Measurements from ENCODE around the gene CELSR1. TPM values are rescaled to one million over a fixed set of nuclear protein-coding genes. Genes with fewer than 3 reads are reported as not detected.
"Not testable (repeated sequence)": the region's sequence is repeated elsewhere in the genome, so short reads cannot be mapped to it uniquely, and the experiment has no call there.

CELSR1 gene
- total RNA-seq, 1 experiment from 2014 or later, result 19.6 TPM

- TF ChIP-seq CEBPB (IDR thresholded peaks at IDR 0.05; ENCODE audit: low read depth) (no peak), SP1 (IDR thresholded peaks at IDR 0.05; ENCODE audit: low read depth) (no peak), JUND (IDR thresholded peaks at IDR 0.05) (no peak), POLR2AphosphoS5 (IDR thresholded peaks at IDR 0.05; ENCODE audit: low read depth, low read length) (no peak), TCF7L2 (IDR thresholded peaks at IDR 0.05; ENCODE audit: borderline replicate concordance, extremely low read depth, insufficient read depth, insufficient read length) (no peak)
Measured at GRCh38 chr22:46406349-46406748, 131.1 kb downstream of the CELSR1 start (continued).

GRCh38 chr22:46405901-46406300 lies 131.5 kb downstream of the CELSR1 start:
- H3K4me3 ChIP-seq (replicated peaks in 1 of 2; ENCODE audit: low read depth in 1 of 2, low read length in 2 of 2), result no peak overlapping the region
- no peaks in the 10 kb centered on the region for H3K27me3 ChIP-seq (ENCODE audit: insufficient read depth, low read length)
- no peak overlapping the region for H3K9ac ChIP-seq (ENCODE audit: low read length)
- ATAC-seq (no peak), DNase-seq (ENCODE audit: low read depth, low spot score) (no peak)
- no peak for TF ChIP-seq CTCF (IDR thresholded peaks at IDR 0.05 in 2 of 3, conservative IDR thresholded peaks at IDR 0.05 in 1 of 3; ENCODE audit: borderline replicate concordance in 1 of 3, insufficient read depth in 1 of 3, low read depth in 2 of 3, low read length in 2 of 3)
- no peak for TF ChIP-seq RAD21 (IDR thresholded peaks at IDR 0.05; ENCODE audit: low read depth)
- no peak for TF ChIP-seq ZFX (IDR thresholded peaks at IDR 0.05)
- TF ChIP-seq EZH2 (IDR thresholded peaks at IDR 0.05), result no peak
- no peak for TF ChIP-seq YY1 (IDR thresholded peaks at IDR 0.05; ENCODE audit: extremely low read depth, insufficient replicate concordance, low read depth, low read length)
- TF ChIP-seq ATF3 (IDR thresholded peaks at IDR 0.05), result no peak
- TF ChIP-seq EGR1 (IDR thresholded peaks at IDR 0.05; ENCODE audit: low read depth), result no peak
- TF ChIP-seq TCF7L2 (IDR thresholded peaks at IDR 0.05; ENCODE audit: borderline replicate concordance, extremely low read depth, insufficient read depth, insufficient read length), result no peak
- no peak for TF ChIP-seq SP1 (IDR thresholded peaks at IDR 0.05; ENCODE audit: low read depth)
- TF ChIP-seq CBX3 (IDR thresholded peaks at IDR 0.05; ENCODE audit: low read depth), result no peak
- no peak for TF ChIP-seq POLR2AphosphoS5 (IDR thresholded peaks at IDR 0.05; ENCODE audit: low read depth, low read length)
- TF ChIP-seq ZBTB33 (IDR thresholded peaks at IDR 0.05; ENCODE audit: extremely low read depth, insufficient replicate concordance, low read length), result no peak
- TF ChIP-seq EZH2phosphoT487 (IDR thresholded peaks at IDR 0.05; ENCODE audit: borderline replicate concordance), result no peak
- TF ChIP-seq CEBPB (IDR thresholded peaks at IDR 0.05; ENCODE audit: low read depth), result no peak
- POLR2A ChIA-PET, result no interaction called here
- H3K9me3 ChIP-seq (ENCODE audit: control insufficient read depth in 1 of 2, insufficient read depth in 1 of 2, low read depth in 1 of 2, low read length in 2 of 2), result no peaks in the 10 kb centered on the region
- H3K79me2 ChIP-seq (ENCODE audit: insufficient read depth, low read length), result no peaks in the 10 kb centered on the region
- no peaks in the 10 kb centered on the region for H3K36me3 ChIP-seq (ENCODE audit: control insufficient read depth in 1 of 2, insufficient read depth in 2 of 2, low read length in 2 of 2)
- H4K20me1 ChIP-seq (ENCODE audit: insufficient read depth), result no peaks in the 10 kb centered on the region
- RAD21 ChIA-PET (ENCODE audit: low non-redundant PET in 1 of 2, low total read pairs in 2 of 2, uncharacterized antibody in 2 of 2, unreplicated experiment in 2 of 2), result no interaction called here
- CTCF ChIA-PET, result no interaction called here
- intact Hi-C loops (cut with micrococcal nuclease), result loop anchor here (2.0 kb wide), 1 partner anchor 25 kb away; no protein-coding TSS in a partner anchor
- H3K9me2 ChIP-seq (ENCODE audit: insufficient read depth), result no peaks in the 10 kb centered on the region
- H3K4me1 ChIP-seq (ENCODE audit: control insufficient read depth in 1 of 2, insufficient read depth in 2 of 2, low read length in 2 of 2), result no peaks in the 10 kb centered on the region
- H2AFZ ChIP-seq (ENCODE audit: low read depth, low read length, poor library complexity, severe bottlenecking), result no peak overlapping the region
- BruUV-seq (replicated peaks), result no TSS peak
- H3K4me2 ChIP-seq (ENCODE audit: low read length), result no peak overlapping the region
- no peak overlapping the region for H3K27ac ChIP-seq (ENCODE audit: low read depth, low read length)

- H3K27me3 ChIP-seq (ENCODE audit: insufficient read depth, low read length); BruUV-seq (replicated peaks); RAD21 ChIA-PET (ENCODE audit: low non-redundant PET in 1 of 2, low total read pairs in 2 of 2, uncharacterized antibody in 2 of 2, unreplicated experiment in 2 of 2); H3K9ac ChIP-seq (ENCODE audit: low read length); H3K4me3 ChIP-seq (replicated peaks in 1 of 2; ENCODE audit: low read depth in 1 of 2, low read length in 2 of 2); H3K4me2 ChIP-seq (ENCODE audit: low read length); H3K27ac ChIP-seq (ENCODE audit: low read depth, low read length); CTCF ChIA-PET; H3K36me3 ChIP-seq (ENCODE audit: control insufficient read depth in 1 of 2, insufficient read depth in 2 of 2, low read length in 2 of 2); H2AFZ ChIP-seq (ENCODE audit: low read depth, low read length, poor library complexity, severe bottlenecking); H3K9me3 ChIP-seq (ENCODE audit: control insufficient read depth in 1 of 2, insufficient read depth in 1 of 2, low read depth in 1 of 2, low read length in 2 of 2); POLR2A ChIA-PET; H3K79me2 ChIP-seq (ENCODE audit: insufficient read depth, low read length); ATAC-seq; DNase-seq (ENCODE audit: low read depth, low spot score); H3K4me1 ChIP-seq (ENCODE audit: control insufficient read depth in 1 of 2, insufficient read depth in 2 of 2, low read length in 2 of 2); H3K9me2 ChIP-seq (ENCODE audit: insufficient read depth); H4K20me1 ChIP-seq (ENCODE audit: insufficient read depth): not testable (repeated sequence)
- intact Hi-C loops (cut with micrococcal nuclease), result loop anchor here (2.0 kb wide), 1 partner anchor 23 kb away; no protein-coding TSS in a partner anchor
Measured at GRCh38 chr22:46403880-46404279, 133.5 kb downstream of the CELSR1 start.
